Measurements from ENCODE around the gene ASCC1.
"Not testable (repeated sequence)": the region's sequence is repeated elsewhere in the genome, so short reads cannot be mapped to it uniquely, and the experiment has no call there.

Gene ASCC1

GRCh38 chr10:72110673-72111401 lies 105.2 kb downstream of the ASCC1 start:
- Histone ChIP-seq H3K9ac (ENCODE audit: low read length) (no peak overlapping the region), H3K79me2 (ENCODE audit: low read length) (no peaks in the 10 kb centered on the region), H3K9me2 (replicated peaks; ENCODE audit: insufficient read depth, low read length) (no peaks in the 10 kb centered on the region), H3K9me3 (replicated peaks; ENCODE audit: insufficient read depth, low read length) (no peaks in the 10 kb centered on the region), H3K27ac (ENCODE audit: low read length) (no peak overlapping the region), H3K4me3 (ENCODE audit: low read length) (no peak overlapping the region), H4K20me1 (ENCODE audit: insufficient read depth, low read length) (no peaks in the 10 kb centered on the region), H3K36me3 (replicated peaks; ENCODE audit: insufficient read depth, low read length) (no peaks in the 10 kb centered on the region), H3K4me1 (ENCODE audit: low read length) (peaks cover 36% of the 10 kb centered on the region), H3F3A (ENCODE audit: insufficient read depth, low read length) (peaks cover 7% of the 10 kb centered on the region; the same call in 1 of the 2 replicates), H3K27me3 (replicated peaks; ENCODE audit: insufficient read depth, low read length) (no peaks in the 10 kb centered on the region), H2AFZ (ENCODE audit: low read length) (no peak overlapping the region), H3K4me2 (ENCODE audit: low read depth, low read length) (no peak overlapping the region)
- DNase-seq = no peak
- no peak for TF ChIP-seq EZH2 (optimal IDR thresholded peaks at IDR 0.05; ENCODE audit: low read depth, low read length)
- no peak for TF ChIP-seq EZH2phosphoT487 (IDR thresholded peaks at IDR 0.05; ENCODE audit: low read length)
- TF ChIP-seq CTCF (IDR thresholded peaks at IDR 0.05; ENCODE audit: low read length) = no peak

DNA sequence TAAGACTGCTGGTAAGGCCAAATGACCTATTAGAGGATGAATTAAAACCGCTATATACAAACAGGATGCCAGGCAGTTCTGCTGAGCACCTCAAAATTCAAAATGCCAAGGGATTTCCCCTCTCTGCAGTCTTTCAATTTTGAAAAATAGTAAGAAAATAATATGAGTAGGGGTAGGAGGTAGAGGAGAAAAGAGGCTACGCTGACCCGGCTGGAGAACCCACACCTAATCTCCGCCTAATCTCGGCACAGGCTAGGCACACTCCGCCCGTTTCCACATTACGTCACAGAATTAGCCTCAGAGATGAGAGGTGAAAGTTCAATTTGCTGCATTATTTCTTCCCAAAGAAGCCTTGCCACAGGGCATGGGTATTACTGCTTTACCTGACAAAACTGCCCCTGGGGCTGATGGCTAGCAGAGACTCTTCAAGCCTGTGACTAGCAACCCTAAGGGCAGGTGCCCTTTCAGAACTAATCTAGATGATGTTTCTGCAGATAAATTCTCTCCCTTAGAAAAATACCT lies 106.4 kb downstream of the ASCC1 start:
- Histone ChIP-seq H3K36me3 (replicated peaks; ENCODE audit: insufficient read depth, low read length) (no peaks in the 10 kb centered on the region), H3K4me3 (ENCODE audit: low read length) (no peak overlapping the region), H3K9me2 (replicated peaks; ENCODE audit: insufficient read depth, low read length) (no peaks in the 10 kb centered on the region), H3K27me3 (replicated peaks; ENCODE audit: insufficient read depth, low read length) (no peaks in the 10 kb centered on the region), H3K9me3 (replicated peaks; ENCODE audit: insufficient read depth, low read length) (no peaks in the 10 kb centered on the region), H3K9ac (ENCODE audit: low read length) (no peak overlapping the region), H4K20me1 (ENCODE audit: insufficient read depth, low read length) (no peaks in the 10 kb centered on the region), H3K4me1 (ENCODE audit: low read length) (peaks cover 40% of the 10 kb centered on the region), H3K79me2 (ENCODE audit: low read length) (no peaks in the 10 kb centered on the region), H2AFZ (ENCODE audit: low read length) (no peak overlapping the region), H3K27ac (ENCODE audit: low read length) (no peak overlapping the region), H3K4me2 (ENCODE audit: low read depth, low read length) (no peak overlapping the region), H3F3A (ENCODE audit: insufficient read depth, low read length) (peaks cover 7% of the 10 kb centered on the region; the same call in 1 of the 2 replicates)
- DNase-seq = no peak
- TF ChIP-seq EZH2phosphoT487 (IDR thresholded peaks at IDR 0.05; ENCODE audit: low read length) (no peak), CTCF (IDR thresholded peaks at IDR 0.05; ENCODE audit: low read length) (no peak), EZH2 (optimal IDR thresholded peaks at IDR 0.05; ENCODE audit: low read depth, low read length) (no peak)

GRCh38 chr10:72108830-72109635 lies 107.0 kb downstream of the ASCC1 start:
- H2AFZ ChIP-seq (ENCODE audit: low read length) = no peak overlapping the region
- no peak overlapping the region for H3K9ac ChIP-seq (ENCODE audit: low read length)
- H3K27me3 ChIP-seq (replicated peaks; ENCODE audit: insufficient read depth, low read length) = no peaks in the 10 kb centered on the region
- no peak for DNase-seq
- H3F3A ChIP-seq (ENCODE audit: insufficient read depth, low read length) = peaks cover 7% of the 10 kb centered on the region; the same call in 1 of the 2 replicates
- no peaks in the 10 kb centered on the region for H3K9me3 ChIP-seq (replicated peaks; ENCODE audit: insufficient read depth, low read length)
- H3K79me2 ChIP-seq (ENCODE audit: low read length) = no peaks in the 10 kb centered on the region
- H3K27ac ChIP-seq (ENCODE audit: low read length) = no peak overlapping the region
- no peaks in the 10 kb centered on the region for H4K20me1 ChIP-seq (ENCODE audit: insufficient read depth, low read length)
- no peaks in the 10 kb centered on the region for H3K9me2 ChIP-seq (replicated peaks; ENCODE audit: insufficient read depth, low read length)
- no peaks in the 10 kb centered on the region for H3K36me3 ChIP-seq (replicated peaks; ENCODE audit: insufficient read depth, low read length)
- H3K4me2 ChIP-seq (ENCODE audit: low read depth, low read length) = no peak overlapping the region
- peaks cover 40% of the 10 kb centered on the region for H3K4me1 ChIP-seq (ENCODE audit: low read length)
- no peak overlapping the region for H3K4me3 ChIP-seq (ENCODE audit: low read length)
- TF ChIP-seq EZH2phosphoT487 (IDR thresholded peaks at IDR 0.05; ENCODE audit: low read length) (no peak), EZH2 (optimal IDR thresholded peaks at IDR 0.05; ENCODE audit: low read depth, low read length) (no peak), CTCF (IDR thresholded peaks at IDR 0.05; ENCODE audit: low read length) (no peak)

- DNase-seq; H3F3A ChIP-seq (ENCODE audit: insufficient read depth, low read length); H3K4me3 ChIP-seq (ENCODE audit: low read length); H3K9ac ChIP-seq (ENCODE audit: low read length); H3K27me3 ChIP-seq (replicated peaks; ENCODE audit: insufficient read depth, low read length); H3K9me3 ChIP-seq (replicated peaks; ENCODE audit: insufficient read depth, low read length); H4K20me1 ChIP-seq (ENCODE audit: insufficient read depth, low read length); H3K9me2 ChIP-seq (replicated peaks; ENCODE audit: insufficient read depth, low read length); H3K36me3 ChIP-seq (replicated peaks; ENCODE audit: insufficient read depth, low read length); H3K79me2 ChIP-seq (ENCODE audit: low read length); H2AFZ ChIP-seq (ENCODE audit: low read length): not testable (repeated sequence)
- H3K4me2 ChIP-seq (ENCODE audit: low read depth, low read length) = peak overlapping the region; percentile 54; the same call in 1 of the 2 replicates
- peaks cover 40% of the 10 kb centered on the region for H3K4me1 ChIP-seq (ENCODE audit: low read length)
- H3K27ac ChIP-seq (ENCODE audit: low read length) = peak overlapping the region; percentile 50; the same call in 1 of the 2 replicates
These were observed 108.1 kb downstream of the ASCC1 start for GRCh38 chr10:72108004-72108370.
